ENCODE measurements around the gene NSD1.

The NSD1 gene

GRCh38 chr5:177094224-177095087, 39.1 kb upstream of the NSD1 start:
- TF ChIP-seq CTCF (conservative IDR thresholded peaks at IDR 0.05) = no peak
- no peak overlapping the region for H3K27ac ChIP-seq

GRCh38 chr5:177095088-177095669, 38.4 kb upstream of the NSD1 start:
- no peak overlapping the region for H3K27ac ChIP-seq
- no peak for TF ChIP-seq CTCF (conservative IDR thresholded peaks at IDR 0.05)

- no peak overlapping the region for H3K27ac ChIP-seq
- TF ChIP-seq CTCF (conservative IDR thresholded peaks at IDR 0.05) = no peak
Observed at GRCh38 chr5:177096162-177097015, 37.2 kb upstream of the NSD1 start.

GRCh38 chr5:177097016-177097985, 36.3 kb upstream of the NSD1 start:
- H3K27ac ChIP-seq = no peak overlapping the region
- no peak for TF ChIP-seq CTCF (conservative IDR thresholded peaks at IDR 0.05)

GRCh38 chr5:177098120-177098469, 35.5 kb upstream of the NSD1 start:
- no peak overlapping the region for H3K27ac ChIP-seq
- no peak for TF ChIP-seq CTCF (conservative IDR thresholded peaks at IDR 0.05)

GRCh38 chr5:177098470-177099141, 35.0 kb upstream of the NSD1 start:
- no peak overlapping the region for H3K27ac ChIP-seq
- TF ChIP-seq CTCF (conservative IDR thresholded peaks at IDR 0.05) = no peak
